NCI-H2029 treated with DMSO at 0.1 percent for 48 hours (cell line): ENCODE data around the gene GAS2L1.

Experiments used
- DNase-seq: peaks from one replicate; lab custom pipeline; 2025; lab: John Stamatoyannopoulos, UW

GAS2L1 gene

GRCh38 chr22:29328055-29328454 lies 21.6 kb downstream of the GAS2L1 start:
- no peak for DNase-seq

GRCh38 chr22:29328566-29329500 lies 22.4 kb downstream of the GAS2L1 start:
- DNase-seq, result no peak

DNA sequence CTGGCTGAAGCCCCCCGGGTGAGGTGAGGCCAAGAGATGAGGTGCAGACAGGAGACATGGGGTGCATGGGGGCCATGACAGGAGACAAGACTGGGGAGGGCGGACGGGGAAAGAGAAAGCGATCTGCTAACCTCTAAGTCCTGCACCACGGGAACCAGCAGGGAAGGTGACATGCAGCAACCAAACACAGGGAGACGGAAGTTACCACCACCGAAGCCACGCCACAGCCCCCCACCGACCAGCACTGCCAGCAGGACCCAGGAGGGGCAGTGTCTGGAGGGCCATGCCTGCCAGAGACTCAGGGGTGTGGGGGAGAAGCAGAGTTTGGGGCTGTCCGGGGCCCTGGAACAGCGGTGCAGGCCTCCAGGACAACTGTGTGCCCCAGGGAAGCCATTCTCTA lies 23.1 kb downstream of the GAS2L1 start:
- DNase-seq, result no peak

GRCh38 chr22:29330291-29330690 lies 23.8 kb downstream of the GAS2L1 start:
- DNase-seq, result no peak

GRCh38 chr22:29330753-29331152 lies 24.3 kb downstream of the GAS2L1 start:
- no peak for DNase-seq

DNA sequence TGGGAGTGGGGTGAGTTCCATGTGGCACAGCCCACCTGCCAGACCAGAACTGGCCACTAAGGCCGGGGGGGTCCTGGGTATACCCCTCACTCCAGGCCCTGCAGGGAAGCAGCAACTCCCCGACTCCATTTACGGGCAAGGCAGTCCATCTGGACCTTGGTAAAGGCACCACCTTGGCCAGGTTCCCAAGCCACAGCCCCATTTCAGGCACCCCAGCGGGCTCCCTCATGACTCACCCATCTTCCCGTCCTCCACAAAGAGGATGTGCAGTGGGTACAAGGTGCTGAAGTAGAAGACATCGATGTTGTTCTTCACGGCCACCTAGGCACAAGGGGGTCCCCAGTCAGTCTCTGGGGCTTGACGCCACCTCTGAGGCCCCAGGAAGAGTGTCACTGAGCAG lies 24.8 kb downstream of the GAS2L1 start:
- no peak for DNase-seq

GRCh38 chr22:29331658-29332300 lies 25.3 kb downstream of the GAS2L1 start:
- DNase-seq, result no peak

DNA sequence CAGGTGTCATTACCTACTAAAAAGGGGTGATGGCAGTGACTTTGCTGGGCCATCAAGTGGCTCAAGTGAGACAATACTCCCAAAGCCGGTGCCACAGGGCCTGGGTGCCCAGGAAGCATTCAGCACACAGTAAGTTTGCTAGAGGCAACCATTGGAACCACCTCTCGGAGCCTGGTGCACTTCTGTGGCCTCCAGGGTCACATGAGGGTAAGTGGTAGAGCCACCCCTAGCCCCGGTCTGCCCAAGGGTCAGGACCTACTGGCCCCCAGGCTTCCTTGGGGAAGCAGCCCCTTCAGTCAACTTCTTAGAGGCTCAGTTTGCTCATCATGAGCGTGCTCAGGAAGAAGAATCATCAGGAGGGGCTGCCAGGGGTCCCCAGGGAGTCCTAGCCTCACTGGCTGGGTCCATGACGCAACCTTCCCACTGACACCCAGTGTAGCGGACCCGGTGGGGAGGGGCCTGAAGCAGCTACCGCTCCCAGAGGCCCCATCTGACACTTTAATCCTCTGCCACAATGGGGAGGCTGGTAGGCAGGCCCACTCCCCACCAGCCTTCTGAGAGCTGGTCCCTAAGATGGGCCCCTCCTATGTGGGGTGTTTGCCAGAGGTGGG lies 26.5 kb downstream of the GAS2L1 start:
- no peak for DNase-seq

- DNase-seq, result no peak
Observed at GRCh38 chr22:29334148-29334547, 27.7 kb downstream of the GAS2L1 start.

GRCh38 chr22:29334696-29335344 lies 28.4 kb downstream of the GAS2L1 start:
- peak; percentile 77 for DNase-seq

- no peak for DNase-seq
Observed at GRCh38 chr22:29335656-29336055, 29.2 kb downstream of the GAS2L1 start.

GRCh38 chr22:29336751-29337490 lies 30.5 kb downstream of the GAS2L1 start:
- DNase-seq, result peak; percentile 5

- no peak for DNase-seq
Observed at GRCh38 chr22:29337631-29338284, 31.3 kb downstream of the GAS2L1 start.

- DNase-seq, result no peak
Observed at GRCh38 chr22:29338398-29338797, 31.9 kb downstream of the GAS2L1 start.

DNA sequence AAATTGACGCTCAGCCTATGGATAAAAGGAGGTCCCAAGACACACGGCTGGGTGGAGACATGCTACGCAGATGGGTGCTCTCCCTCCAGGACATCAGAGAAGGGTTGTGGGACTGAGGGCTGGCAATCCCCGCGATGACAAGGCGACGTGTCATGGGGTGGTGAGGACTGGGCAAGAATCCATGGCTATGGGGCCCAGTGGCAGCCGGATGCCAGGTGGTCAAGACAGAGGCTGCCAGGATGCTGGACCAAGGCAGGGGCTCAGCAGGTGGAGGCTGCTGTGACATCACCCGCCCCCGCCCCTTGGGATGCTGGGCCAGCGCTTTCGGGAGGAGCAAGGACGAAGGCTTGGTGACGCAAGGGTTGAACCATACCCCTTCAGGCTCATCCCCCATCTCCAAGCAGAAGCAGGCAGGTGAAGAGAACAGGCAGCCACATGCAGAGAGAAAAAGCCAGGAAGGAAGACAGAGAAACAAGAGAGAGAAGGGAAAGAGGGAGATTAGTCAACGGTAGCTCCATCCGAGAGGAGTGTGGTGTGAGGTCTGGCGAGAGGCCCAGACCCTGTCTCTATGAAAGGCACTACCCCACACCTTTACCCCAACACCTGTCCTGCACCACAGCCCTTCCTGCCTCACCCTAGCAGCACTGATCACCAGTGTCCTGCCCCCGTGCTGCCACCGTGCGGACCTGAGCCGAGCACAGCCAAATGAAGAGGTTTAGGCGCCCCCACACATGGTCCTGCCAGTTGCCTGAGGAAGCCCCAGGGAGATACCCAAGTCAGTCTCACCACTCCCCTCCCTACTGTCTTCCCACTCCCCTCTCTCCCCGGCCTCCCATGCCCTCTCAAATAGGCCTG lies 33.2 kb downstream of the GAS2L1 start:
- DNase-seq, result no peak

GRCh38 chr22:29340566-29340965 lies 34.1 kb downstream of the GAS2L1 start:
- no peak for DNase-seq

DNA sequence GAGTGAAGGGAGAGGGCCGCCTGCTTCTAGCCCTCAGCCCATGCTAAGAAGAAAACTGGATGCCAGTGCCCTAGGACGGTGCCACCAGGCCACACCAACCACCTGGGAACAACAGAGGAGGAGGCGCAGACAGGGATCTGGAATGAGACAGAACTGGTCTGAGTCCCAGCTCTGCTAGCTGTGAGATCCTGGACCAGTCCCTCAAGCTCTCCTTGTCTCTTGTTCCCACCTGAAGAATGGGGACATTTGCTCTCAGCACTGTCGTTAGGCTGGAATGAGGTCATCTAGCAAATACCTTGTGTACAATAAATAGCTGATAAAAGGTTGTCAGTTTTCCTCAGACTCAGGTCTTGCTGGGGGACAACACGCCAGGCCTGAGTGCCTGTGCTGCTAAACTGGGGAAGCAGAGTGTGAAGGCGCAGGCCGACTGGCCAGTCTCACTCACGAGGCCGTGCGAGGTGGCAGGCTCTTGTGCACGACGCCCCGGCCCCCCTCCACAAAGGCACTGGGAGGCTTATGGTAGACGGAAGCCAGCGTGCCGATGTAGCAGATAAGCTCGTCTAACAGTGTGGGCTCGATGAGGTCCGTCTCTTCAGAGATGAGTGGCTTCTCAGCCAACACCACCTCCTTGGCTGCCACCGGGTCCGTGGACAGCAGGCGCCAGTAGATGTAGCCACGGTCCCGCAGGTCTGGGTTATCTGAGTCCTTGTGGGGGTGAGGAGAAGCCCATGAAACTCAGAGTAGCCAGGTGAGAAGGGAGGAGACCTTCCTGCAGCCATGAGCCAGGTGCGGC lies 34.8 kb downstream of the GAS2L1 start:
- no peak for DNase-seq

DNA sequence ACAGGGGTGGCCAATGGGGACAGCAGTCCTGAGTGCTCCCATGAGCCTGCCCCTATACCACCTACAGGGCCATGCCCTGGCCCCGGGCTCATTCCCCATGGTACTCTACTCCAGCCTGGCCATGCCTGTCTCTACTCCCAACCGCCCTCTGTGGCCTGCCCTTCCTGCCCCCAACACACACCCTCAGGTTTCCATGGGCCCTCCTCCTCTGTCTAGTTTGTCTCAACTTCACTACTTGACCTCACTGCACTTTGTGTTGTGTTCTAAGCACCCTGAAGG lies 35.3 kb downstream of the GAS2L1 start:
- DNase-seq, result no peak

GRCh38 chr22:29342177-29342576 lies 35.7 kb downstream of the GAS2L1 start:
- no peak for DNase-seq
